DMS 273 (cell line): ENCODE results near the gene MIB2.
"Not testable (repeated sequence)": the region's sequence is repeated elsewhere in the genome, so short reads cannot be mapped to it uniquely, and the experiment has no call there.

Experiments used
- DNase-seq: peaks from one replicate; lab custom pipeline; 2025; ENCODE audit not compliant: unreplicated experiment; lab: John Stamatoyannopoulos, UW

The MIB2 gene

DNA sequence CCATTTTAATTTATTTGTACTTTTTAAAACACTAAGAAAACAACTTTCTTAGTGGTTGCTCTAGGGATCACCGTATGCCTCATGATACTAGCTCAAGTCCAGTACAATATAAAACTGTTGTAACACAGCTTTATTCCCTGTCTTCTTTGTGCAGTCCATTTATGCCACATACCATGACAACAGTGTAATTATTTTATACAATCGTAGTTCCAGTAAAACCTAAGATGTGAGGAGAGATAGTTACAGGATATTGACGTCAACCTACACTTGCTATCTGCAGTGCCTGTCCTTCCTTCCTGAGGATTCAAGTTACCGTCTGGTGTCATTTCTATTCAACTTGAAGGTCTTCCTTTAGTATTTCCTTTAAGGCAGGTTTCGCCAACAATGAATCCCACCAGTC is 31.0 kb downstream of the MIB2 start:
- not testable (repeated sequence) for DNase-seq

DNA sequence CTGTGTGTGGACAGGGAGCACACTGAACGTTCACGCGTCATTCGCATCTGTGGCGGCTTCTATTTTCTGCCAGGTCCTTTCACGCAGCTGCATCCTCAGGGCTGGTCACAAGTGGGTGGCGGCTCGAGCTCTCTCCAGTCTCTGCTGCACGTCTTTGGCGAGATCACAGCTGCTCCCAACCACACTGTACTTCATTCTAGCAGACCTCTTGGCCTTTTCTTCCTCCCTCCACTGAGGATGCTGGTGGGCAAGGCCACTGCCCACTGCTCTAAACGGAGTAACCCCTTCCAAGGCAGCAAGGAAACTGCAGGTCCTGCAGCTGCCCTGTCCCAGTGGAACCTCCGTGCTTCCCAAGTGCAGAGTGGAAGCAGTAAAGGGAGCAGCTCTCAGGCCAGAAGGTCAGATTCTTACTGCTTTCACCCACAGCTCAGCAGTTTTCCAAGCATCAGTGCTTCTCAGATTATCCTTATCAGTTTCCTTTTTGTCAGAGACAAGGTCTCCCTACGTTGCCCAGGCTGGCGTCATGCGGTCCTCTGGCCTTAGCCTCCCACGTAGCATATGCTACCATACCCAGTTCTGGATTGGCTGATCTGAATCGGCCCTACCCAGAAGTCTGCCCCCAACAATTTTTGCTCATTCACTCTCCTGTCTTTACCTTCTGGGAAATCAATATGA is 32.4 kb downstream of the MIB2 start:
- not testable (repeated sequence) for DNase-seq

DNA sequence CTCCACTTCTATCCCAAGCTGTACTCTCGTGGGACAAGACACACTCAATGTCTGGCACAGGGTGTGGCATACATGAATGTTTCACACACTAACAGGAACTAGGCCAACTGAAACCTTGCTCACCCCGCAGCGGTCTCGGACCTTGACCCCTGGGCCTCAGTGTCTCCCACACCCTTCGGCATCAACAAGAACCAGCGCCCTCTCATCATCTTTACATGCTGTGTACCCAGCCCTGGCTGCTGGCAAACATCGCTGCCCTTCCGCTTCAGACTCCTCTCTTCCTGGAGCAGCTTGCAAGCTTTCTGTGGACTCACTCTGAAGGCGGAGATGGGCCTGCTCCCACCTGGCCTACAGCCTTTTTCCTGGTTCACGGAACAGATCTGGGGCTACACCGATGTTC is 33.0 kb downstream of the MIB2 start:
- DNase-seq: not testable (repeated sequence)

DNA sequence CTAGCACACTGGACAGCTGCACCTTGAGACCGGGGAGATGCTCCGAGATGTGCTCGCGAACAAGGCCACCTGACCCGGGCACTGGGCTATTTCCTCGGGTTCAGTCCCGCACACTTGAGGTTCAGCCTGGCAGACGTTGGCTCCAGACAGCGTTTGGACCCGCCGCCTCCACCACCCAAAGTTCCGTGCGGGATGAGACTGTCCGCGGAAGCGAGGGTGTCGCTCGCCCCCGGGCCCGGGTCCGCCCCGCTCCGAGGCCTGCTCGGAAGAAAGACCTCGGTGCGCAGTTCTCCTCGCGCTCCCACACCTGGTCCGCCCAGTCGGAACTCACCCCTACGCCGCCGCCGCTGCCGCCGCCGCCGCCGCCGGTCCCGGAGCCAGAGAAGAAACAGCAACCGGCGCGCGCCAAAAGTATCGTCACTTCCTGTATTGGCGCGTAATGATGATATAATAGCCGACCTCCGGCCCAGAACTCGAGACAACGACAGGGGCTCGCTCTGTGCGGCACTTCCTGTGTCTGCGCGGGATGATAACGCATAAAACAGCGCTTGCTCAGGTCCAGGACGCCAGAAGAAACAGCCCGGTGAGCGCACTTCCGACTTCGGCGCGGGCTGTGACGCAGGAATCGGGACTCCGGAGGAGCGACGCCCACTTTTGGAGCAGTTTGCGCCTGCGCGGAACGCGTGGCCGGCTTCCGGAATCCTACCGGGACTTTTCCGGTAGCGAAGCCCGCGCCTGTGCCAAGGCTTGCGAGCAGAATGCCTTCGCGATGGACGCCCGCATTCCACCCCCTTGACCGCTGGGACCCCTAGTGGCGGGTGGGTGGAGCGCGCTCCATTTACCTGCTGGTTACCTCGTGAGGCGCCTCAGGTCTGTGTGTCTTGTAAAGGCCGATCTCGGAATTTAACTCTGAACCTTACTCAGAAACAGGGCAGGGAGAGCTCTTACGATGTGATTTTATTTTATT is 43.6 kb downstream of the MIB2 start, which contains the start of gene CDK11B:
Gene CDK11B (minus strand): TSS at position 422 of the 967 bp plus-strand sequence. CDS start 1,519 bp downstream, outside the sequence.
- DNase-seq: peak; percentile 99

DNA sequence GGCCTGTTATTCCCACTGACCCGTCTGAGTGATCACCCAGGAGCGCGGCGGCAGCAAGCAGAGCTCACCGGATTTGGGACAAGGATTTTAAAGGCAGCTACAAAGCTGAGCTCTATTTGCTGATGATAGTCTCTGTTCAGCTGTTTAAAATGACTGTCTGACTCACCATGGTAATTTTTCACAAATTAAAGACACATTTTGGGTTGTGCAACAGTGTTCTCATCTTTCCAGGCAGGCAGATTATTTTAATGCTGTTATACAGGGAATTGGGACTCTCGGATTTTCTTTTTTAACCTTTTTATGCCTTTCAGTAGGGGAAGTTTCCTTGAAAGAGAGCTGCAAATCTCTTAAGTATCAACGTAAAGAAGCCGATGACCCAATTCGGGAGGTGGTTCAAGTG is 47.1 kb downstream of the MIB2 start:
- not testable (repeated sequence) for DNase-seq

DNA sequence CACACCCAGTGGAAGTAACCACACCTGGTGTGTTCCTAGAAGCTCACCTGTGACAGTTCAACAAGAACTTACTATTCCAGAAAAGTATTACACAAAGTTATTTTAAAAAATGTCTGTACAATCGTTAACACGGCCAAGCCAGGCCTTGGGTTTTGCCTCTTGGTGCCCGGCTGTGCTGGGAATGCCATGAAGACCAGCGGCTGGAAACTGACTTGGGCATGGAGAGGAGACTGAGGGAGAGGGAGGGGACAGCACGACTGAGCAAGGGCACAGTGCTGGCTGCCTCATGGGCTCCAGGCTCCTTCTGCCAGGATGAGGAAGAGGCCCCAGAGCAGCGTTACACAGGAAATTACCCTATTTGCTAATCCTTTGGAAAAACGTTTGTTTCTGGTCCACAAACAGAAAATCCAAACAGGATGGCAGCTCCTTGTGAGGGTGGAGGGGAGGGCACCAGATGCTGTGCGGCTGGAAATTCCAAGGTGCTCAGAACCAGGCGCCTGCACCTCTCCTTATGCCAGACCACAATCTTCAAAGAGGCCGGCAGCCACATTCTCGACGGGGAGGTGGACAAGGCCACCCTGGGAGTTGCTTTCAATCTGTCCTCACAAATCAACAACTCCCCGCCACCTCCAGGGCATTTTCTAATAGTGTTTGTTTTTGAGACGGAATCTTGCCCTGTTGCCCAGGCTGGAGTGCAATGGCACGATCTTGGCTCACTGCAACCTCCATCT is 47.7 kb downstream of the MIB2 start:
- DNase-seq: not testable (repeated sequence)

DNA sequence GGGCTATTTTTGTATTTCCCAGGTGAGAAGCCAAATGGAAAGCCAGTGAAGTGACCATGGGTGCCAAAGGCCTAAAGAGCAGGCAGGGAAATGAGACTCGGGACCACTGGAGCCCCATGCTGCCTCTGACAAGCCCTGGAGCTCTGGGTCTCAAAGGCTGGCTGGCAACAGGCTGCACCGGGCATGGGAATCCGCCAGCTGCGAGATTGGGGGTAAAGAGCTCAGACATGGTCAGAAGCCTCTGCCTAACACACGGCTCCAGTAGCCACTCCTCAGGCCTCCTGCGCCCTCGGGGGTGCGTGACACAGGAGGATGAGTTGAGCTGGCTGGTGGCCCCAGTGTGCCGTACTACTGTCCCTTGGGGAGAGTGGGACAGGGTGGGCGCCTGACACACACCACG is 49.0 kb downstream of the MIB2 start:
- DNase-seq: not testable (repeated sequence)

DNA sequence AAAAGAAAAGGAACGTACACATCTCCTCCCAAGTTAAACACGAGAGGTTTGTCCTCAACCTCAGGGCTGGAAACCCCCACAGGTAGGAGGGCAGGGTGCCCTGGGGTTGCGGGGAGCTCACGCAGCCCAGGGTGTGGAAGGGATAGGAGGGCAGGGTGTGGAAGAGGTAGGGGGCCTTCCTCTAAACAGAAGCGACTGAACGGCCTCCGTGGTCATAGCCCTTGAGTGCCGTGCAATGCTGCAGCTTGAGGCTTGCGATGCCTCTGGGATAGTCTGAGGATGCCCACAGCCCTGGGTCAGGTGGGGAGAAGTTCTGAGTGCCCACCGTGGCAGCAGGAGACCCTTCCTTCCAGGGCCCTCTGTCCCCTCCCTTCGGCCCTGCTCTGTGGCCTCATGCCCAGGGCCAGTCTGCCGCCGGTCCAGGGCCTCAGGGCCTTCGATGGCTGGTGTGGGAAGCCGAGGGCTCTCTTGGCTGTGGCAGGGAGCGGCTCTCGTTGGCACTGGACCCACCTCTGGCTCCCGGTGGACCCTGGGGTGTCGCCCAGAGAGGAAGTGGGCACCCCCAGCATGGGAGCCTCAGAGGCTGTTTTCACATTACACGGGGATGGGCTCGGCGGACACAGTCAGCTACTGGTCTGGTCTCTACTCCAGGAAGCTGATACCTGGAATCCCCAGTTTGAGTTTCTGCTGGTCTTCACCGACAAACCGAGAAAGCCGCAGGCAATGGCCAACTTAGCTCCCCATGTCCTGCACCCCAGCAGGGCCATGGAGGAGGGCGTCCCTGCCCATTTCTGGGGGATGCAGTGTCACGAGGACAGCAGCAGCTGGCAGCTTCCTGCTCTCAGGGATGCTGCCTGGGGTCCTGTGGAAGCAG is 49.9 kb downstream of the MIB2 start:
- DNase-seq: no peak

DNA sequence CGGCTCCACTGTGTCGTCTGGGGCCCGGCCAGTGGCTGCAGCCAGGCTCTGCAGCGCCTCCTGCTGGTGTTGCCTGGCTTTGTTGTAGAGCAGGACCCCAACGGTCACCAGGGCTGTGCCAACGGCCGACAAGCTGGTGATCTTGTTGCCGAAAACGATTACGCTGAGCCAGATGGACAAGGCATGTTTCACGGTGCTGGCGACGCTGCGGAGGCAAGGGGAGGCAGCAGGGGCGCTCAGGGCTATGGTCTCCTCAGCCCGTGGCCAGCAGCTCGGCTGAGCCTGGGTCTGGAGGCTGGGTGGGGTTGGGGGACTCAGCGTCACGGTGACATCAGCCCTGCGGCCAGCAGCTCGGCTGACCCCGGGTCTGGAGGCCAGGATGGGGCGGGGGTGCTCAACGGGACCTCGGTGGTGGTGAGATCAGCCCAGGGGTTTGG is 50.5 kb downstream of the MIB2 start:
- peak; percentile 39 for DNase-seq

DNA sequence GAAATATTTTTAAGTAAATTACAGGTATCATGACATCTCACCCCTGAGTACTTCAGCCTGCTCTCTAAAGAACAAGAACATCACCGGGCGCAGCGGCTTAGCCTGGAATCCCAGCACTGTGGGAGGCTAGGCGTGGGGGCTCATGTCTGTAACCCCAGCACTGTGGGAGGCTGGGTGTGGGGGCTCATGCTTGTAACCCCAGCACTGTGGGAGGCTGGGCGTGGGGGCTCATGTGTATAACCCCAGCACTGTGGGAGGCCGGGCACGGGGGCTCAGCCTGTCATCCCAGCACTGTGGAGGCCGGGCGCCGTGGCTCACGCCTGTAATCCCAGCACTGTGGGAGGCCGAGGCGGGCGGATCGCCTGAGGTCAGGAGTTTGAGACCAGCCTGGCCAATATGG is 51.2 kb downstream of the MIB2 start:
- no peak for DNase-seq

DNA sequence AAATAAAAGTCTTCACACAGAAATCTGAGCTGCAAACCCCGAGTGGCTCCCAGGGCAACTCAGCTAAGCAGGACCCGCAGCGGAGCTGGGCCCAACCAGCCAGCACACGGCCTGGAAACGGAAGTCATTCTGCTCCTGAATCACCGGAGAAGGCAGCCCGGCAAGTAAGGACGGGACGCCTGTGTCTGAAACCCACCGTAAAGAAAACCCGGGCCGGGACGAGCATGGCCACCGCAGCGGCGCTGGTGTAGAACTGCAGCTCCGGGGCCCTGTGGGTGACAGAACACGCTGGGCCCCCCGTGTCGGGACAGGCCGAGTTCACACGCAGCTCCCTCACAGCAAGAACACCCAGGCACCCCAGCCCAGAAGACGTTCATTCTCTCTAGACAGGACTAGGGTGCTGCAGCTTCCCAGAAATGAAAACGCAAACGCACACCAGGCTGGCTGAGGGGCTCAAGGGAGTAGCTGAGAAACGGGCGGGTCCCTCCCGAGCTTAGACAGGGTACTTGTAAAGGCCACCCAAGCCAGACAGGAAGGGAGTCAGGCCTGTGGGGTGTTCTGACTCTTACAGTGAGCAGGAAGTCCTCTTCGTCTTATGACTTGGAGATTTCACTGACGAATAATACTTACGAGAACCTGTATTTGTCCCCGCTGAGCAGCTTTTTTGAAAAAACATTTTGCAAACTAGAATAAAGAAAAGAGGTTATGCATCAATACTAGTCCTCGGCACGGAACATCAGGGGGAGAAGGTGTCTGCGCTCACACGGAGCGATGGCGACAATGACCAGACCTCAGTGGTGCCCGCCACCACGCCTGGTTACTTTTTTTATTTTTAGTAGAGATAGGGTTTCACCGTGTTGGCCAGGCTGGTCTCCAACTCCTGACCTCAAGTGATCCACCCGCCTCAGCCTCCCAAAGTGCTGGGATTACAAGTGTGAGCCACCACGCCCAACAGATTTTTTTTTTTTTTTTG is 54.5 kb downstream of the MIB2 start:
- no peak for DNase-seq

DNA sequence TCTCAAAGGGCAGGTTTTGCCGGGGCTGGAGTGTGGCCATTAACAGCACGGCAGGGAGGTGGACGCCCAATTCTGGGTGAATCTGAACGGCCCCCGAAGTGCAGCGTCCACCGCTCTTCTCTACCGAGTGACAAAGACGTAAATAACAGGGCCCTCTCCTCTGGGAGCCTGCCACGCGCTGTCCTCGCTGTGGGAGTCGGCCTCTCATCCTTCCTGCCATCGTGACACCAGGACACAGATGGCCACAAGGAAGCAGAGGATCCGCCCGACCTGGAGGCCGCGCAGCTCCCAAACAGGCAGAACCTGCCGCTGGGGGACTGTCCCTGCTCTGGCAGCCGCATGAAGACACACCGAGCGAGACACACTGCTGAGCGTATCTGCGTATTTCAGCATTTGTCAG is 55.6 kb downstream of the MIB2 start:
- no peak for DNase-seq

DNA sequence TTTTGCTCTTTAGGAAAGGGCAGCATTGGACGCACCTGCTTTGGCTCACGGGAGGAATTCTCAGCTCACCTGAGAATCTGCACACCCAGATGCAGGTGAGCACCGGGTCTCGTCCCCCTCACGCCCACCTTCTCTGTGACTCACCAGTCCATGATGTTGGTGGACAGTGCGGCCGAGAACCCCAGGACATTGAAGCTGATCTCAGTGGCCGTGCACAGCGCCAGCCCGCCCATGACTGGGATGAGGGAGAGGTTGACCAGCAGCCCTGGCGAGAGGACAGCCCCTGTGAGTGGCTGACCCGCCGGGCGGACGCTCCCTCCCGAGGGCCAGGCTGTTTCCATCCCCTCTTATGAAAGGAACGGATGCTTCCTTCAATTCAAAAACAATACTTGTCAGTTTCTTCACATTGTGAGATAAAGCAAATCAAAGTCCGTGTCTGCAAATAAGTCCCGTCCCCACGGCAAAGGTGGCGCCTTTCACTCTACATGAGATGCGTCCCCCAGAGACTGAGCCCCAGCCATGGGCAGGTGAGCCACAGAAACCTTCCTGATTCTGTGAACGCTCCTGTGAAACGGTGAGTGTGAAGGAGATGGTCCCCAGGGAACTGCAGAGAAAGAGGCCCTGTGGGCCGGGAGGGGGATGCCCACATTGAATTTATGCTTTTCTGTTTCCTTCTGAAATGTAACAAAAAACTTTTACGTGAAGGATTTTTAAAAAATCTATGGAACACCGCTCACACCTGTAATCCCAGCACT is 56.2 kb downstream of the MIB2 start:
- no peak for DNase-seq

DNA sequence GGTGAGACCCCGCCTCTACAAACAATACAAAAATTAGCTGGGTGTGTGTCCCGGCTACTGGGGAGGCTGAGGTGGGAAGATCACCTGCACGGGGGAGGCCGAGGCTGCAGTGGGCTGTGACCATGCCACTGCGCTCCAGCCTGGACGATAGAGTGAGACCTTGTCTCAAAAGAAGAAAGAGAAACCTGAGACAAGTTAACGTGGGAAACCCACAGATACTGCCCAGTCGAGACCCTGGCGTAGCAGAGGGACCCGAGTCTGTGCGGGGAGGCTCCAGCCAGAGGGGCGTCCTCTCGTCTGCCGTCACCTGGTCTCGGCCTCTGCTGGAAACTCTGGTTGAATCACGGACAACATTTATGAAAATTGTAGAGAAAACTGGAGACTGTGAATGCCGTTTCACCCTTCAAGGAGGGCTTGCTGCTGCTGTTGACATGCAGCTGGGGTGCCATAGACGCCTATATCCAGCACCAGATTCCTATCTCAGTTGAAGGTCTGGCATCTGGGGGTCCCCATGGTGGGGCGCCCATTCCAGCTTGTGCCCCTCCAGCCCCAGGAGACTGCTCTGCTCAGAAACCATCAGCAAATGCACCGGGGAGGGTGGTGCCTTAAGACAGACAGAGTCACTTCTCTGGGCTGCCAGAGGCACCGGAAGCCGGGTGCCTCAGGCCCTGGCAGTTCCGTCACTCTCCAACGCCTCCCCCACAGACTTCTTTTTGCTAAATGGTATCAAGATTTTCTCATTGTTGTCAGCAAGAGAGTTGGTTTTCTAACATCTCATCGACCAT is 57.1 kb downstream of the MIB2 start:
- no peak for DNase-seq

DNA sequence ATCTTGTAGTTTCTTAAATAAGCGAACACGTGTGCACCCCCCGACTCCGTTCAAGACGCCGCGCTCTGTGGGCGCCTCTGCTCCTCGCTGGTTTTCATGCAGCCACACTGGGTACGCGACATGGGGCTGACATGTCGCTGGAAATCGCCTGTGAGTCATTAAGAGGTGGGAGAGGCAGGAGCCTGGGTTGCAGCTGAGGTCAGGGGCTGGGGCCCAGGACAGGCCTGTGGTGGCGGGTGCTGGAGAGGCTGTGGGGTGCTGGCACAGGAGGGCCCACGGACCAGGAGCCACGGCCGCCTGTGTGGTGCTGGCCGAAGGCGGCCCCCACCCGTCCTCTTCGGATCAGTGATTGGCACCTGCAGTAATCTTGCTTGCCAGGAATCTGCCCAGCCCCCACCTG is 59.5 kb downstream of the MIB2 start:
- DNase-seq: not testable (repeated sequence)

DNA sequence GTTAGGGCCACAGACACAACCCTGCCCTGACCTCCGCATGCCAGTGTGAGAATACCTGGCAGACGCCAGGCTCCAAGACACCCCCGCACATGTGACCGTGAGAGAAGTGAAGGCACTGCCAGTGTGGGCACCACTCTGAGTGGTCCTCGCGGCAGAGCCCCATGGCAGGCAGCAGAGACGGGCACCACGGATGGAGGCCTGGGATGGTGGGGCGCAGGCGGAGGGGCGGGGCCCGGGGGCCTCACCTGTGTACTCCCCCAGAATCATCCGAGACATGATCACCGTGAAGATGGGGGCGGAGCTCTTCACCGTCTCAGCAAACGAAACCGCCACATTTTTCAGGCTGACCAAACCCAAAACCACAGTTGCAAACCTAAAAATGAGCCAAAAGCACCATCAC is 59.9 kb downstream of the MIB2 start:
- DNase-seq: not testable (repeated sequence)

DNA sequence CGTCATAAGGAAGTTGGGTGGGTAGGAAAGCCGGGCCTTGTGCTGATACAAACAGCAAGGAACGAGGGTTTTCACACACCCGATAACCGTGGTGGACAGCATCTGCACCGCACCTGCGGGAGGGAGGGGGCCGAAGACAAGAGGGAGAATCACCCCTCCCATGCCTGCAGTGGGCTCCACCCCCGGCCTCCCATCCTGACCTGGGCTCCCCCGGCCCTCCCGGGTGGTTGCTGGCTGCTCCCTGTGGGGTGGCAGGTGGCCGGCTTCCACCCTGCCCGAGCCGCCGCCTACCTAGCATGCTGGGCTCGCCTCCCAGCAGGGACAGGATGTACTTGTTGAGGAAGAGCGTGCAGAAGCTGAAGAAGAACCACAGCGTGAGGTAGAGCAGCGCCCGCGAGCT is 60.8 kb downstream of the MIB2 start:
- DNase-seq: not testable (repeated sequence)
